Measurements from ENCODE around the gene FGFBP2. TPM values are rescaled to one million over a fixed set of nuclear protein-coding genes. Genes with fewer than 3 reads are reported as not detected.

FGFBP2 gene
- total and polyA plus RNA-seq, 2 experiments from 2014 or later, result 0.18 to 0.56 TPM

DNA sequence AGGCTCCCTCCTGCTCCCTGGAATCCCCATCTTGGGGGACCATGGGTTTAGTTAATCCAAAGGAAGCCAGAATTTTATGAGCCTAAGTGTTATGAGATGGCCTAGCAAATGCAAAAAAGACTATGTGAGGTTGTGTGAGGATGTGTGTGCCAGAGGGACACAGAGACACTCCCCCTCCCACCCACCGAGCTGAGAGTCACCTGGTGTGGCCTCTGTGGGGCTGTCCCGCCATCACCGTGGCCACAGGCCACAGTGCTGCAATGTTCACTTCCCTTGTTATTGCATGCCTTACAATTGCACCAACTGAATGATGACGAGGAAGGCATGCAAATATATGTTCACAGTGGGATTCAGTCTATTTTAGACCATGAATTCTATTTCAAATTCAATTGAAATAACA lies 601 bp upstream of the FGFBP2 start (continued):
- TF ChIP-seq, protein P1, sequence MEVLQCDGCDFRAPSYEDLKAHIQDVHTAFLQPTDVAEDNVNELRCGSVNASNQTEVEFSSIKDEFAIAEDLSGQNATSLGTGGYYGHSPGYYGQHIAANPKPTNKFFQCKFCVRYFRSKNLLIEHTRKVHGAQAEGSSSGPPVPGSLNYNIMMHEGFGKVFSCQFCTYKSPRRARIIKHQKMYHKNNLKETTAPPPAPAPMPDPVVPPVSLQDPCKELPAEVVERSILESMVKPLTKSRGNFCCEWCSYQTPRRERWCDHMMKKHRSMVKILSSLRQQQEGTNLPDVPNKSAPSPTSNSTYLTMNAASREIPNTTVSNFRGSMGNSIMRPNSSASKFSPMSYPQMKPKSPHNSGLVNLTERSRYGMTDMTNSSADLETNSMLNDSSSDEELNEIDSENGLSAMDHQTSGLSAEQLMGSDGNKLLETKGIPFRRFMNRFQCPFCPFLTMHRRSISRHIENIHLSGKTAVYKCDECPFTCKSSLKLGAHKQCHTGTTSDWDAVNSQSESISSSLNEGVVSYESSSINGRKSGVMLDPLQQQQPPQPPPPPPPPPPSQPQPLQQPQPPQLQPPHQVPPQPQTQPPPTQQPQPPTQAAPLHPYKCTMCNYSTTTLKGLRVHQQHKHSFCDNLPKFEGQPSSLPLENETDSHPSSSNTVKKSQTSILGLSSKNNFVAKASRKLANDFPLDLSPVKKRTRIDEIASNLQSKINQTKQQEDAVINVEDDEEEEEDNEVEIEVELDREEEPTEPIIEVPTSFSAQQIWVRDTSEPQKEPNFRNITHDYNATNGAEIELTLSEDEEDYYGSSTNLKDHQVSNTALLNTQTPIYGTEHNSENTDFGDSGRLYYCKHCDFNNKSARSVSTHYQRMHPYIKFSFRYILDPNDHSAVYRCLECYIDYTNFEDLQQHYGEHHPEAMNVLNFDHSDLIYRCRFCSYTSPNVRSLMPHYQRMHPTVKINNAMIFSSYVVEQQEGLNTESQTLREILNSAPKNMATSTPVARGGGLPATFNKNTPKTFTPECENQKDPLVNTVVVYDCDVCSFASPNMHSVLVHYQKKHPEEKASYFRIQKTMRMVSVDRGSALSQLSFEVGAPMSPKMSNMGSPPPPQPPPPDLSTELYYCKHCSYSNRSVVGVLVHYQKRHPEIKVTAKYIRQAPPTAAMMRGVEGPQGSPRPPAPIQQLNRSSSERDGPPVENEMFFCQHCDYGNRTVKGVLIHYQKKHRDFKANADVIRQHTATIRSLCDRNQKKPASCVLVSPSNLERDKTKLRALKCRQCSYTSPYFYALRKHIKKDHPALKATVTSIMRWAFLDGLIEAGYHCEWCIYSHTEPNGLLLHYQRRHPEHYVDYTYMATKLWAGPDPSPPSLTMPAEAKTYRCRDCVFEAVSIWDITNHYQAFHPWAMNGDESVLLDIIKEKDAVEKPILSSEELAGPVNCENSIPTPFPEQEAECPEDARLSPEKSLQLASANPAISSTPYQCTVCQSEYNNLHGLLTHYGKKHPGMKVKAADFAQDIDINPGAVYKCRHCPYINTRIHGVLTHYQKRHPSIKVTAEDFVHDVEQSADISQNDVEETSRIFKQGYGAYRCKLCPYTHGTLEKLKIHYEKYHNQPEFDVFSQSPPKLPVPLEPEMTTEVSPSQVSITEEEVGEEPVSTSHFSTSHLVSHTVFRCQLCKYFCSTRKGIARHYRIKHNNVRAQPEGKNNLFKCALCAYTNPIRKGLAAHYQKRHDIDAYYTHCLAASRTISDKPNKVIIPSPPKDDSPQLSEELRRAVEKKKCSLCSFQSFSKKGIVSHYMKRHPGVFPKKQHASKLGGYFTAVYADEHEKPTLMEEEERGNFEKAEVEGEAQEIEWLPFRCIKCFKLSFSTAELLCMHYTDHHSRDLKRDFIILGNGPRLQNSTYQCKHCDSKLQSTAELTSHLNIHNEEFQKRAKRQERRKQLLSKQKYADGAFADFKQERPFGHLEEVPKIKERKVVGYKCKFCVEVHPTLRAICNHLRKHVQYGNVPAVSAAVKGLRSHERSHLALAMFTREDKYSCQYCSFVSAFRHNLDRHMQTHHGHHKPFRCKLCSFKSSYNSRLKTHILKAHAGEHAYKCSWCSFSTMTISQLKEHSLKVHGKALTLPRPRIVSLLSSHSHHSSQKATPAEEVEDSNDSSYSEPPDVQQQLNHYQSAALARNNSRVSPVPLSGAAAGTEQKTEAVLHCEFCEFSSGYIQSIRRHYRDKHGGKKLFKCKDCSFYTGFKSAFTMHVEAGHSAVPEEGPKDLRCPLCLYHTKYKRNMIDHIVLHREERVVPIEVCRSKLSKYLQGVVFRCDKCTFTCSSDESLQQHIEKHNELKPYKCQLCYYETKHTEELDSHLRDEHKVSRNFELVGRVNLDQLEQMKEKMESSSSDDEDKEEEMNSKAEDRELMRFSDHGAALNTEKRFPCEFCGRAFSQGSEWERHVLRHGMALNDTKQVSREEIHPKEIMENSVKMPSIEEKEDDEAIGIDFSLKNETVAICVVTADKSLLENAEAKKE (CRISPR knock-in tag; IDR thresholded peaks at IDR 0.05), result no peak
- TF ChIP-seq NANOG (IDR thresholded peaks at IDR 0.05; ENCODE audit: borderline replicate concordance) (no peak), POLR2AphosphoS5 (IDR thresholded peaks at IDR 0.05; ENCODE audit: low read depth) (no peak)

DNA sequence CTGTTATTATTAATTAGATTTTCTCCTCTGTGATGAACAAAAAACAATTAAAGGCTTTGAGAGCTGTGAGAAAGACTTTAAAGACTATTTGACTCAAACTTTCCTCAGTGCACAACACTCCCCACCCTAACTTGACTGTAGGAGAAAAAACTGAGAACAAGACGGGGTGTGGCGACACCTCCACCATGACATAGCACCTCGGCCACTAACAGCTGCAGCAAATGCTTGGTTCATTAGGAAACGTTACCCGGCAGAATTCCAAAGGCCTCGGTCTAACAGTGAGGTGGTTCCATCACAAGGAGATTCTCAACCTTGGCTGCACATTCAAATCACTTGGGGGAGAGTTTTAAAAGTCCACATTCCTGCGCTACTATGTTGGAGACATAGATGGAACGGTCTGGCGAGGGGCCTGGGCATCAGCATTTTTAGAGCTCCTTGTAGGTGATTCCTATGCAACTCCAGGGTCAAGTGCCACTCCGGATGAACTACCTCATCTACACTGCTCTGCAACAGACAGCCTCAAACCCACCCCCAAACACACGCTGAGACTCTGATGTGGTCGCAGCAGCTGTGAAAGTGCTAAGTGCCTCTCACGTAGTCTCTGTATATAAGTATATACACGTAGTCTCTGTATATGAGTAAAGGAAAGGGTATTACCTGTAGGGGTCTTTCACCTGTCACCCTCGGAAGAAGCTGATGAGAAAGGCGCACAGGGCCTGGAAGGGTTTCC lies 1.0 kb downstream of the FGFBP2 start:
- TF ChIP-seq ZNF114 (CRISPR knock-in tag; IDR thresholded peaks at IDR 0.05), result no peak
- TF ChIP-seq, protein P2, sequence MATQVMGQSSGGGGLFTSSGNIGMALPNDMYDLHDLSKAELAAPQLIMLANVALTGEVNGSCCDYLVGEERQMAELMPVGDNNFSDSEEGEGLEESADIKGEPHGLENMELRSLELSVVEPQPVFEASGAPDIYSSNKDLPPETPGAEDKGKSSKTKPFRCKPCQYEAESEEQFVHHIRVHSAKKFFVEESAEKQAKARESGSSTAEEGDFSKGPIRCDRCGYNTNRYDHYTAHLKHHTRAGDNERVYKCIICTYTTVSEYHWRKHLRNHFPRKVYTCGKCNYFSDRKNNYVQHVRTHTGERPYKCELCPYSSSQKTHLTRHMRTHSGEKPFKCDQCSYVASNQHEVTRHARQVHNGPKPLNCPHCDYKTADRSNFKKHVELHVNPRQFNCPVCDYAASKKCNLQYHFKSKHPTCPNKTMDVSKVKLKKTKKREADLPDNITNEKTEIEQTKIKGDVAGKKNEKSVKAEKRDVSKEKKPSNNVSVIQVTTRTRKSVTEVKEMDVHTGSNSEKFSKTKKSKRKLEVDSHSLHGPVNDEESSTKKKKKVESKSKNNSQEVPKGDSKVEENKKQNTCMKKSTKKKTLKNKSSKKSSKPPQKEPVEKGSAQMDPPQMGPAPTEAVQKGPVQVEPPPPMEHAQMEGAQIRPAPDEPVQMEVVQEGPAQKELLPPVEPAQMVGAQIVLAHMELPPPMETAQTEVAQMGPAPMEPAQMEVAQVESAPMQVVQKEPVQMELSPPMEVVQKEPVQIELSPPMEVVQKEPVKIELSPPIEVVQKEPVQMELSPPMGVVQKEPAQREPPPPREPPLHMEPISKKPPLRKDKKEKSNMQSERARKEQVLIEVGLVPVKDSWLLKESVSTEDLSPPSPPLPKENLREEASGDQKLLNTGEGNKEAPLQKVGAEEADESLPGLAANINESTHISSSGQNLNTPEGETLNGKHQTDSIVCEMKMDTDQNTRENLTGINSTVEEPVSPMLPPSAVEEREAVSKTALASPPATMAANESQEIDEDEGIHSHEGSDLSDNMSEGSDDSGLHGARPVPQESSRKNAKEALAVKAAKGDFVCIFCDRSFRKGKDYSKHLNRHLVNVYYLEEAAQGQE (IDR thresholded peaks at IDR 0.05; ENCODE audit: unreplicated experiment), result no peak
- TF ChIP-seq POLR2AphosphoS5 (IDR thresholded peaks at IDR 0.05; ENCODE audit: low read depth), result no peak
- TF ChIP-seq EZH2phosphoT487 (IDR thresholded peaks at IDR 0.05; ENCODE audit: unreplicated experiment), result no peak
- TF ChIP-seq ZNF331 (CRISPR knock-in tag; IDR thresholded peaks at IDR 0.05; ENCODE audit: low read depth), result no peak
- H2AFZ ChIP-seq, result 0 out of 2 replicates have a peak overlapping the region, but pooled peaks have one; percentile 95
- H3K27me3 Mint-ChIP-seq (ENCODE audit: insufficient read depth, low read depth, poor library complexity), result no peaks in the 10 kb centered on the region
- no peak overlapping the region for H3K27ac Mint-ChIP-seq
- no peaks in the 10 kb centered on the region for H3K79me2 ChIP-seq (replicated peaks; ENCODE audit: insufficient read depth)
- H3K36me3 Mint-ChIP-seq (ENCODE audit: low read depth), result peaks cover 8% of the 10 kb centered on the region
- no peaks in the 10 kb centered on the region for H4K20me1 ChIP-seq (replicated peaks; ENCODE audit: insufficient read depth)
- H3K4me1 ChIP-seq (ENCODE audit: insufficient read depth), result no peaks in the 10 kb centered on the region; the same call in 1 of the 2 replicates
- H3K4me2 ChIP-seq, result no peak overlapping the region
- H3K4me1 Mint-ChIP-seq, result peaks cover 15% of the 10 kb centered on the region
- H3K9me2 ChIP-seq (ENCODE audit: insufficient read depth), result no peaks in the 10 kb centered on the region
- no peaks in the 10 kb centered on the region; the same call in 1 of the 2 replicates for H3K36me3 ChIP-seq (ENCODE audit: insufficient read depth)
- H3K4me3 Mint-ChIP-seq, result no peak overlapping the region
- DNase-seq (ENCODE audit: low spot score) (no peak), ATAC-seq (no peak)
- H3F3A ChIP-seq (replicated peaks; ENCODE audit: low read depth), result 0 out of 2 replicates have a peak, but pooled peaks cover 3% of the 10 kb centered on the region
- no peaks in the 10 kb centered on the region for H3K27me3 ChIP-seq (ENCODE audit: insufficient read depth)
- no peak overlapping the region for H3K27ac ChIP-seq (ENCODE audit: low read depth)
- no peak overlapping the region for H3K4me3 ChIP-seq
- H3K9me3 Mint-ChIP-seq, result peaks cover 14% of the 10 kb centered on the region
